Gastrocnemius medialis (tissue), 4 donors: ENCODE measurements around the gene SAC3D1. TPM values are rescaled to one million over a fixed set of nuclear protein-coding genes. Genes with fewer than 3 reads are reported as not detected.

Experiments
- ATAC-seq, 2 donors: fragments of 150-250 bp; one replicate each; pipeline ENCODE4 v1.9.1; 2016
- DNase-seq, 2 donors: peaks; one replicate each; pipeline ENCODE4 v3.0.0-alpha.2; 2019
- H3K27ac ChIP-seq, 4 donors: fragments of 200-600 bp; sonication (generic); 1 replicate in 1 of 4; 2 replicates in 3 of 4; pipeline ENCODE4 v1.5.1; 2016 to 2018; ENCODE audit warnings: mild to moderate bottlenecking in 2 of 4, moderate library complexity in 1 of 4
- H3K27me3 ChIP-seq, 3 donors: fragments of 200-600 bp; sonication (generic) in 2 of 3; 1 replicate in 1 of 3; 2 replicates in 2 of 3; pipeline versions ENCODE4 v1.5.1 to v1.6.0; 2016 to 2019; ENCODE audit warnings: mild to moderate bottlenecking in 1 of 3, moderate library complexity in 1 of 3
- H3K36me3 ChIP-seq, 2 donors: fragments of 200-600 bp; sonication (generic) in 1 of 2; one replicate each; pipeline ENCODE4 v1.5.1; 2017 to 2018
- H3K4me1 ChIP-seq, 2 donors: fragments of 200-600 bp; sonication (generic) in 1 of 2; one replicate each; pipeline ENCODE4 v1.5.1; 2016 to 2017; ENCODE audit warnings: mild to moderate bottlenecking in 2 of 2
- H3K4me3 ChIP-seq, 4 donors: fragments of 200-600 bp; sonication (generic) in 3 of 4; 1 replicate in 1 of 4; 2 replicates in 3 of 4; pipeline ENCODE4 v1.5.1; 2016 to 2019; ENCODE audit warnings: mild to moderate bottlenecking in 2 of 4
- H3K9me3 ChIP-seq, 3 donors: fragments of 200-600 bp; sonication (generic) in 2 of 3; 1 replicate in 1 of 3; 2 replicates in 2 of 3; pipeline ENCODE4 v1.5.1; 2016 to 2019
- POLR2A ChIP-seq, 2 donors: fragments of 450-650 bp; IDR thresholded peaks; one replicate each; pipeline ENCODE4 v1.6.1; 2017; ENCODE audit warnings: antibody characterized with exemption in 2 of 2, mild to moderate bottlenecking in 2 of 2, moderate library complexity in 2 of 2
- in situ Hi-C, 4 donors: fragments of 200-750 bp; cut with MboI; loops; one replicate each; pipeline versions ENCODE4 v1.15.0 to v1.8.0; 2017; ENCODE audit warnings: low sequenced_read_pairs in 4 of 4
- intact Hi-C: fragments of 100-400 bp; cut with DNase I; formaldehyde crosslinking; loops from one replicate; pipeline ENCODE4 v1.15.1; 2023; ENCODE audit warnings: low total_unique reads
- total RNA-seq, 4 donors: library from RNA; depleted of rRNA; stranded (reverse); fragments of >200 nt; gene quantifications; one replicate each; pipeline versions ENCODE4 v1.1.0 to v1.2.3, GENCODE V29; 2016
- TF ChIP-seq, protein P1 (sequence below), 5 experiments: fragments of 450-650 bp in 3 of 5; fragments of 200-600 bp in 2 of 5; sonication (generic) in 2 of 5; IDR thresholded peaks in 4 of 5; conservative IDR thresholded peaks in 1 of 5; 1 replicate in 4 of 5; 2 replicates in 1 of 5; pipeline ENCODE4 v1.5.1; 2016 to 2019; ENCODE audit warnings: antibody characterized with exemption in 5 of 5, mild to moderate bottlenecking in 3 of 5, moderate library complexity in 3 of 5

Gene SAC3D1
- total RNA-seq, 4 donors from 2014 or later: 9.0 to 27.2 (median 14.4) TPM

DNA sequence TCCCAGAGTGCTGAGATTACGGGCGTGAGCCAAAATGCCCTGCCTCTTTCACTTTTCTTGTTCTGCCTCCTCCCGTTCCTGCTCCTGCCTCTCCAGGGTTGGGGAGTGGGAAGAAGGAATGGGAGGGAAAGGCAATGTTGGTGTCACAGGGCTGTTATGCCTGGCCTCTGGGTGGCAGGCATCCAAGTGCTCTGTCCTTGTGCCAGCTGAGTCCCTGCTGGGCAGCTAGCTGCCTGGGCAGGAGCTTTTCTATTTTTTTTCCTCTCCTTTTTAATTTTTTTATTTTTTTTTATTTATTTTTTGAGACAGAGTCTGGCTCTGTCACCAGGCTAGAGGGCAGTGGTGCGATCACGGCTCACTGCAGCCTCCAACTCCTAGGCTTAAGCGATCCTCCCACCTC, 4.1 kb upstream of the SAC3D1 start:
- no peak overlapping the region for H3K27ac ChIP-seq
- peaks cover 9 to 10% of the 10 kb centered on the region in 2 donors for H3K4me1 ChIP-seq
- H3K9me3 ChIP-seq: no peaks in the 10 kb centered on the region
- H3K27me3 ChIP-seq: no peaks in the 10 kb centered on the region
- in situ Hi-C loops: no loop called here
- intact Hi-C loops: no loop called here
- H3K4me3 ChIP-seq: no peak overlapping the region
- H3K36me3 ChIP-seq: peaks cover 0 to 46% of the 10 kb centered on the region in 2 donors
- no peak for DNase-seq
- TF ChIP-seq POLR2A (IDR thresholded peaks at IDR 0.05): no peak
- TF ChIP-seq, protein P1, sequence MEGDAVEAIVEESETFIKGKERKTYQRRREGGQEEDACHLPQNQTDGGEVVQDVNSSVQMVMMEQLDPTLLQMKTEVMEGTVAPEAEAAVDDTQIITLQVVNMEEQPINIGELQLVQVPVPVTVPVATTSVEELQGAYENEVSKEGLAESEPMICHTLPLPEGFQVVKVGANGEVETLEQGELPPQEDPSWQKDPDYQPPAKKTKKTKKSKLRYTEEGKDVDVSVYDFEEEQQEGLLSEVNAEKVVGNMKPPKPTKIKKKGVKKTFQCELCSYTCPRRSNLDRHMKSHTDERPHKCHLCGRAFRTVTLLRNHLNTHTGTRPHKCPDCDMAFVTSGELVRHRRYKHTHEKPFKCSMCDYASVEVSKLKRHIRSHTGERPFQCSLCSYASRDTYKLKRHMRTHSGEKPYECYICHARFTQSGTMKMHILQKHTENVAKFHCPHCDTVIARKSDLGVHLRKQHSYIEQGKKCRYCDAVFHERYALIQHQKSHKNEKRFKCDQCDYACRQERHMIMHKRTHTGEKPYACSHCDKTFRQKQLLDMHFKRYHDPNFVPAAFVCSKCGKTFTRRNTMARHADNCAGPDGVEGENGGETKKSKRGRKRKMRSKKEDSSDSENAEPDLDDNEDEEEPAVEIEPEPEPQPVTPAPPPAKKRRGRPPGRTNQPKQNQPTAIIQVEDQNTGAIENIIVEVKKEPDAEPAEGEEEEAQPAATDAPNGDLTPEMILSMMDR (IDR thresholded peaks at IDR 0.05 in 4 of 5, conservative IDR thresholded peaks at IDR 0.05 in 1 of 5): no peak
- no peak for ATAC-seq

- Histone ChIP-seq H3K36me3 (peaks cover 0 to 29% of the 10 kb centered on the region in 2 donors), H3K4me3 (peak overlapping the region; percentile 56 to 94 (median 70)), H3K9me3 (no peaks in the 10 kb centered on the region), H3K27me3 (no peaks in the 10 kb centered on the region), H3K27ac (peak overlapping the region; percentile 87 to 98 (median 92)), H3K4me1 (peaks cover 14 to 21% of the 10 kb centered on the region in 2 donors)
- ATAC-seq (peak in 1 of 2 donors; percentile 6), DNase-seq (no peak)
- in situ Hi-C loops (no loop called here), intact Hi-C loops (loop anchor here (1.0 to 5.0 kb wide), 2 partner anchors 26 to 42 kb away; partner anchors contain the start of genes ARL2, CDCA5 and ZFPL1)
- TF ChIP-seq POLR2A (IDR thresholded peaks at IDR 0.05): no peak
- TF ChIP-seq, protein P1 (IDR thresholded peaks at IDR 0.05 in 4 of 5, conservative IDR thresholded peaks at IDR 0.05 in 1 of 5): no peak
These were observed 527 bp upstream of the SAC3D1 start for GRCh38 chr11:65040520-65040846.

DNA sequence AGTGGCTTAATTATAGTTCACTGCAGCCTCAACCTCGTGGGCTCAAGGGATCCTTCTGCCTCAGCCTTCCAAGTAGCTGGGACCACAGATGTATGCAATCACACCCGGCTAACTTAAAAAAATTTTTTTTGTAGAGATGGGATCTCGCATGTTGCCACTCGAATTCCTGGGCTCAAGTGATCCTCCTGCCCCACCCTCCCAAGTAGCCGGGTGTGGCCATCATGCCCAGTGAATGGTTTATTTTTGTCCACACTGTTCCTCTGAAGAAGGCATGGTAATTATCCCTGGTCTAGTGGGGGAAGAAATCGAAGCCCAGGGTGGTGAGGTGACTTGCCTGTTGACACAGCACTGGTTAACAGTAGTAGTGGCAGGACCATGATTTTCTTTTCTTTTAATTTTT, 1.9 kb downstream of the SAC3D1 start:
- H3K27me3 ChIP-seq: no peaks in the 10 kb centered on the region
- no peak overlapping the region for H3K27ac ChIP-seq
- peaks cover 14 to 21% of the 10 kb centered on the region in 2 donors for H3K4me1 ChIP-seq
- H3K36me3 ChIP-seq: peaks cover 0 to 16% of the 10 kb centered on the region in 2 donors
- DNase-seq (no peak), ATAC-seq (no peak)
- intact Hi-C loops: loop anchor here (5.0 kb wide), 1 partner anchor 39 kb away; the partner anchor contains the start of genes CDCA5 and ZFPL1
- in situ Hi-C loops: no loop called here
- TF ChIP-seq POLR2A (IDR thresholded peaks at IDR 0.05): no peak
- TF ChIP-seq, protein P1 (IDR thresholded peaks at IDR 0.05 in 4 of 5, conservative IDR thresholded peaks at IDR 0.05 in 1 of 5): no peak
- H3K4me3 ChIP-seq: no peak overlapping the region
- no peaks in the 10 kb centered on the region for H3K9me3 ChIP-seq

DNA sequence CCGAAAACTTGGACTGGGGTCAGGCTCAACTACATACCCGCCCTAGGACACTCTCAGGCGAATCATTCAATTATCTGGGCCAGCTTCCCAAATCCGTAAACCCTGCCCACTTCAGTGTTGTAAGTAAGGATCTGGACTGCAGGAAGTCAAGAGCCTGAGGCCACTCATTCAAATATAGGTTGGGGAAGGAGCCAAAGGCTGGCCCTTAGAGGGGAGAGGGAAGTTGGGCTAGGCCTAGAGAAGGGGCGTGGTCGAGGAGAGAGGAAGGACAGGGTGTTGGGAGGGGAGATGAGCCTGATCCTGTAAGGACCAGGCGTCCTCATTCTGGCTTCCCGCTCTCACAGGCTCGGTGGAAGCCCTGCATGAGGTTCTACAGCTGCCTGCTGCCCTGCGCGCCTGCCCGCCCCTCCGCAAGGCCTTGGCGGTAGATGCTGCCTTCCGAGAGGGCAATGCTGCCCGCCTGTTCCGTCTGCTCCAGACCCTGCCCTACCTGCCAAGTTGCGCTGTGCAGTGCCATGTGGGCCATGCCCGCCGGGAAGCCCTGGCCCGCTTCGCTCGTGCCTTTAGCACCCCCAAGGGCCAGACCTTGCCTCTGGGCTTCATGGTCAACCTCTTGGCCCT, 3.0 kb downstream of the SAC3D1 start:
- Histone ChIP-seq H3K4me3 (no peak overlapping the region), H3K27ac (no peak overlapping the region), H3K36me3 (peaks cover 0 to 10% of the 10 kb centered on the region in 2 donors), H3K27me3 (no peaks in the 10 kb centered on the region), H3K4me1 (peaks cover 14 to 21% of the 10 kb centered on the region in 2 donors), H3K9me3 (no peaks in the 10 kb centered on the region)
- intact Hi-C loops (loop anchor here (5.0 kb wide), 1 partner anchor 38 kb away; the partner anchor contains the start of genes CDCA5 and ZFPL1), in situ Hi-C loops (no loop called here)
- peak; percentile 9 to 36 for DNase-seq
- no peak for ATAC-seq
- TF ChIP-seq, protein P1 (IDR thresholded peaks at IDR 0.05 in 4 of 5, conservative IDR thresholded peaks at IDR 0.05 in 1 of 5): no peak
